Skeletal muscle satellite cell (primary cell): ENCODE results near the gene FAM117B.

Experiments used
- H3K27me3 ChIP-seq: 2 replicates; pipeline ENCODE4 v1.7.0; 2013; ENCODE audit warnings: low read length; ENCODE audit not compliant: control insufficient read depth, insufficient read depth
- H3K36me3 ChIP-seq: 2 replicates; pipeline ENCODE4 v1.7.0; 2013; ENCODE audit warnings: mild to moderate bottlenecking, control low read depth, low read length; ENCODE audit not compliant: insufficient read depth
- H3K4me1 ChIP-seq: 2 replicates; pipeline ENCODE4 v1.7.0; 2013; ENCODE audit warnings: low read length; ENCODE audit not compliant: control insufficient read depth, insufficient read depth
- H3K4me2 ChIP-seq: 2 replicates; pipeline ENCODE4 v1.7.0; 2013; ENCODE audit warnings: mild to moderate bottlenecking, low read length
- H3K4me3 ChIP-seq: 2 replicates; pipeline ENCODE4 v1.7.0; 2013; ENCODE audit warnings: low read length
- H3K9ac ChIP-seq: 2 replicates; pipeline ENCODE4 v1.7.0; 2013; ENCODE audit warnings: mild to moderate bottlenecking, low read depth, low read length, moderate library complexity
- H3K9me3 ChIP-seq: replicated peaks from 2 replicates; pipeline ENCODE4 v1.7.0; 2013; ENCODE audit warnings: mild to moderate bottlenecking, control low read depth, low read length

Gene FAM117B

GRCh38 chr2:202764991-202765390 is 130.2 kb downstream of the FAM117B start:
- no peaks in the 10 kb centered on the region for H3K27me3 ChIP-seq
- H3K4me1 ChIP-seq: no peaks in the 10 kb centered on the region
- H3K4me2 ChIP-seq: no peak overlapping the region
- H3K36me3 ChIP-seq: no peaks in the 10 kb centered on the region
- H3K9ac ChIP-seq: no peak overlapping the region
- no peak overlapping the region for H3K4me3 ChIP-seq
- H3K9me3 ChIP-seq: no peaks in the 10 kb centered on the region

GRCh38 chr2:202765436-202765835 is 130.7 kb downstream of the FAM117B start:
- Histone ChIP-seq H3K4me2 (no peak overlapping the region), H3K9ac (no peak overlapping the region), H3K27me3 (no peaks in the 10 kb centered on the region), H3K36me3 (no peaks in the 10 kb centered on the region), H3K9me3 (no peaks in the 10 kb centered on the region), H3K4me3 (no peak overlapping the region), H3K4me1 (no peaks in the 10 kb centered on the region)

- Histone ChIP-seq H3K4me1 (no peaks in the 10 kb centered on the region), H3K4me2 (no peak overlapping the region), H3K9me3 (no peaks in the 10 kb centered on the region), H3K4me3 (no peak overlapping the region), H3K9ac (no peak overlapping the region), H3K27me3 (no peaks in the 10 kb centered on the region), H3K36me3 (no peaks in the 10 kb centered on the region)
Observed at GRCh38 chr2:202768273-202768672, 133.5 kb downstream of the FAM117B start.

GRCh38 chr2:202769201-202769600 is 134.4 kb downstream of the FAM117B start:
- Histone ChIP-seq H3K9ac (no peak overlapping the region), H3K4me3 (no peak overlapping the region), H3K36me3 (no peaks in the 10 kb centered on the region), H3K4me2 (no peak overlapping the region), H3K27me3 (no peaks in the 10 kb centered on the region), H3K9me3 (no peaks in the 10 kb centered on the region), H3K4me1 (no peaks in the 10 kb centered on the region)

GRCh38 chr2:202771336-202771735 is 136.6 kb downstream of the FAM117B start:
- Histone ChIP-seq H3K27me3 (no peaks in the 10 kb centered on the region), H3K36me3 (no peaks in the 10 kb centered on the region), H3K9me3 (no peaks in the 10 kb centered on the region), H3K9ac (no peak overlapping the region), H3K4me2 (no peak overlapping the region), H3K4me1 (no peaks in the 10 kb centered on the region), H3K4me3 (no peak overlapping the region)

GRCh38 chr2:202771741-202772460 is 137.1 kb downstream of the FAM117B start:
- Histone ChIP-seq H3K4me1 (no peaks in the 10 kb centered on the region), H3K4me2 (no peak overlapping the region), H3K27me3 (no peaks in the 10 kb centered on the region), H3K9me3 (no peaks in the 10 kb centered on the region), H3K36me3 (no peaks in the 10 kb centered on the region), H3K9ac (no peak overlapping the region), H3K4me3 (no peak overlapping the region)

GRCh38 chr2:202773301-202773973 is 138.7 kb downstream of the FAM117B start:
- Histone ChIP-seq H3K27me3 (no peaks in the 10 kb centered on the region), H3K4me2 (no peak overlapping the region), H3K4me3 (no peak overlapping the region), H3K36me3 (no peaks in the 10 kb centered on the region), H3K4me1 (no peaks in the 10 kb centered on the region), H3K9me3 (no peaks in the 10 kb centered on the region), H3K9ac (no peak overlapping the region)

- H3K27me3 ChIP-seq: no peaks in the 10 kb centered on the region
- no peak overlapping the region for H3K9ac ChIP-seq
- H3K9me3 ChIP-seq: no peaks in the 10 kb centered on the region
- no peaks in the 10 kb centered on the region for H3K4me1 ChIP-seq
- H3K36me3 ChIP-seq: no peaks in the 10 kb centered on the region
- no peak overlapping the region for H3K4me3 ChIP-seq
- H3K4me2 ChIP-seq: no peak overlapping the region
Observed at GRCh38 chr2:202774104-202774503, 139.3 kb downstream of the FAM117B start.

GRCh38 chr2:202778217-202778616 is 143.4 kb downstream of the FAM117B start:
- H3K4me2 ChIP-seq: no peak overlapping the region
- peaks cover 10% of the 10 kb centered on the region for H3K4me1 ChIP-seq
- no peaks in the 10 kb centered on the region for H3K9me3 ChIP-seq
- no peaks in the 10 kb centered on the region for H3K27me3 ChIP-seq
- no peak overlapping the region for H3K4me3 ChIP-seq
- H3K9ac ChIP-seq: no peak overlapping the region
- no peaks in the 10 kb centered on the region for H3K36me3 ChIP-seq

GRCh38 chr2:202780514-202781021 is 145.8 kb downstream of the FAM117B start:
- Histone ChIP-seq H3K4me1 (peaks cover 10% of the 10 kb centered on the region), H3K9ac (no peak overlapping the region), H3K9me3 (no peaks in the 10 kb centered on the region), H3K4me2 (peak overlapping the region; percentile 30), H3K27me3 (no peaks in the 10 kb centered on the region), H3K36me3 (no peaks in the 10 kb centered on the region), H3K4me3 (no peak overlapping the region)

- Histone ChIP-seq H3K4me1 (peaks cover 10% of the 10 kb centered on the region), H3K27me3 (no peaks in the 10 kb centered on the region), H3K9me3 (no peaks in the 10 kb centered on the region), H3K4me3 (no peak overlapping the region), H3K4me2 (no peak overlapping the region), H3K36me3 (no peaks in the 10 kb centered on the region), H3K9ac (no peak overlapping the region)
Observed at GRCh38 chr2:202782940-202783558, 148.3 kb downstream of the FAM117B start.
